ENCODE data around the gene MAGI1.
"Not testable (repeated sequence)": the region's sequence is repeated elsewhere in the genome, so short reads cannot be mapped to it uniquely, and the experiment has no call there.

MAGI1 gene

GRCh38 chr3:65914740-65915367, 123.9 kb downstream of the MAGI1 start:
- DNase-seq (ENCODE audit: extremely low spot score, insufficient read length, low read depth) = no peak
- no peak for FAIRE-seq

DNA sequence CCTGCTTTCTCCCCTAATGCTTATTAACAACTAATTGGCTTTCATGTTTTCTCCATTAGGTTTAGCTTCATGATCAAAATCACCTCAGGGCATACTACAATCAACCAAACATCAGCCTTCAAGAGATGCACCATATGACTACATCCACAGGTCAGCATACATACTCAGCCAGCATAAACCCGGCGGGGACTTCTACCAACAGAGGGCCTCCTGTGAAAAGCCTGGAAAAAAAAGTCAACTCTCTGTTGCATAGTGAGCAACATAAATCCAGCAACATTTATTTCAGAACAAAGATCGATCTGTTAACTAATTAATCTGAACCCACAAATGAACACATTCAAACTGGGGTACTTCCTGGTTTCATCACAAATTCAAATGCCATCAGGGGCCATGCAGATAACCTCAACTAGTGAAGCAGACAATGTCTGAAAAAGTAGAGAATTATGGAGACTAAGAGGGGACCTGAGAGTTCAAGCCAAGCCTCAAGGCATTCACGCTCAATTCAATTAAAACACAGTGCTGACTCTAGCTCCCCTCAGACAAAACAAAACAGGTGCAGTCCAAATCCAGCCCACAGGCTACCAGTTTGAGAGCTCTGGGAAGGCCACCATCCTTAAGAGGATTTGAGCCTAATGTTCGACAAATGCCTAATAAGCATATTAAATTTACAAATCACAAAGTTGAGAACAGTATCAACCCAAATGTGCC, 124.5 kb downstream of the MAGI1 start:
- DNase-seq (ENCODE audit: extremely low spot score, insufficient read length, low read depth) = no peak
- no peak for FAIRE-seq

GRCh38 chr3:65912647-65913046, 126.1 kb downstream of the MAGI1 start:
- FAIRE-seq (no peak), DNase-seq (ENCODE audit: extremely low spot score, insufficient read length, low read depth) (no peak)

GRCh38 chr3:65908588-65908987, 130.1 kb downstream of the MAGI1 start:
- FAIRE-seq (no peak), DNase-seq (ENCODE audit: extremely low spot score, insufficient read length, low read depth) (no peak)

DNA sequence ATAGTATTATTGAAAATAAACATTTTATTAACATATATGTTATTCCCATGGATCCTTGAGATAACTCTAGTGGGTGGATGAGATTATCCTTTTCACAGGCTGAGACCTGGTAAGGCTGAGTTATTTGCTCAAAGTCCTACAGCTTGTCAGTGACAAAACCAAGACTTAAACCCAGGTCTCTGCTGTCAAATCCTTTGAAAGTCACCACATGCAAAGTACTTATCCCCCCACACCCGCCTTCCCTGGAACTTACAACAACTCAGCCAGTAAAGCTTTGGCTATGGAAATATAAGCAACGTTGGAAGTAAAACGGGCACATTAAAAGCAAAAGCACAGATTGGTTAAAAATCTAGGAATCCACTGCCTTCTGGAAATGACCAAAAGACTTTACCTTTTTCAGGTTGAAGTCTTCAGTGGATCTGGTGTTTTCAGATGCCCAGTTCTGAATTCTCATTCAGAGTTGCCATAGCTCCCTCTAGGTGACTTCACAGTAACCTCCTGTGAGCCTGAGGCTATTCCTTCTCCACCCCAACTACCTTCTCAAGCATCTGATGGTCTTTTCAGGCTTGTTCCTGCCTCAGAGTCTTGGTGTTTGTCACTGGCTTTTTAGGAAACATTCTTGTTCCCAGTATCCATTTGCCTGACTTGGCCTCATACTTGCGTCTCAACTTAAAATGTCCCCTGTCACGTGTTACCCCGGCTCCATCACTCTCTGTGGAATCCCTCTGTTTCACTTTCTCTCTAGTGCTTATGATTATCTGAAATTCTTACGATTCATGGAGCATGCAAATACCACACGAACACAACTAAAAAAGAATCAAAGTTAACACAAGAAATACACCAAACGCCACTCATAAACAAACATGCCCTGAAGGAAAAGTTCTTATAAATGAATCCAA, 131.2 kb downstream of the MAGI1 start:
- FAIRE-seq (no peak), DNase-seq (ENCODE audit: extremely low spot score, insufficient read length, low read depth) (no peak)

- DNase-seq (ENCODE audit: extremely low spot score, insufficient read length, low read depth) (no peak), FAIRE-seq (no peak)
These were observed 132.9 kb downstream of the MAGI1 start for GRCh38 chr3:65905771-65906170.

GRCh38 chr3:65904016-65904415, 134.7 kb downstream of the MAGI1 start:
- FAIRE-seq (no peak), DNase-seq (ENCODE audit: extremely low spot score, insufficient read length, low read depth) (no peak)

GRCh38 chr3:65902304-65902793, 136.4 kb downstream of the MAGI1 start:
- FAIRE-seq (no peak), DNase-seq (ENCODE audit: extremely low spot score, insufficient read length, low read depth) (no peak)

DNA sequence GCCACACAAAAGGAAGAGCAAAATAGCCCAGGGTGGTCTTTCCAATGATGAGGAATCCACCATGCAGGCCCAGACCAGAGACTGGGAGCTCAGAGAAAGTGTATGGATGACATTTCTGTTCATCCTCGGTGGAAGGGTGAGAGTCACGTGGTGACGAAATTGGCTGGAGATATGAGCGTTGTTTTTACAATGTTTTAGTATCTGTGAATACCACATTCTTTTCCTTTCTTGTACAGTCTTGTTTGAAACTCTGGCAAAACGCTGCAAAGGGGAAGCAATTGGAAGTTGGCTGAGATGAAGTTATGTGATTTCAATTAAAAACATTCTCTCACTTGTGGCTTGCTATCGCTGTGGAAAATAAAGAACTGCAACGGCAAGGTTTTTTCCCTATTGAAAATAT, 137.5 kb downstream of the MAGI1 start:
- no peak for FAIRE-seq
- DNase-seq (ENCODE audit: extremely low spot score, insufficient read length, low read depth) = no peak

GRCh38 chr3:65899226-65899625, 139.5 kb downstream of the MAGI1 start:
- DNase-seq (ENCODE audit: extremely low spot score, insufficient read length, low read depth) (no peak), FAIRE-seq (no peak)

- no peak for FAIRE-seq
These were observed 141.0 kb downstream of the MAGI1 start for GRCh38 chr3:65897766-65898165.

DNA sequence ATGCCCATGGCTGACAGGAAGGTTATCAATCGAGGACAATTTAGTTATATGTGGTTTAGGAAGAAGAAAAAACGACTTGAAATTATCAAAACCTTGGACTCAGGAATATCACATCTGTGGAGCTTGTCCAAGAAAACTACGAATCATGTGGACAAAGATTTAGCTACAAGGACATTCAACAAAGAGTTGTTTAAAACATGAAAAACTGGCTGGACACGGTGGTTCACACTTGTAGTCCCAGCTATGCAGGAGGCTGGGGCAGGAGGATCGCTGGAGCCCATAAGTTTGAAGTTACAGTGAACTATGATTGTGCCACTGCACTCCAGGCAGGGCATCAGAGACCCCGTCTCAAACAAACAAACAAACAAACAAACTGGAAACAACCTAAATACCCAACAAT, 142.4 kb downstream of the MAGI1 start:
- DNase-seq (ENCODE audit: extremely low spot score, insufficient read length, low read depth) = no peak
- FAIRE-seq = no peak

More at GRCh38 chr3:65897766-65898165, 141.0 kb downstream of the MAGI1 start:
- no peak for DNase-seq (ENCODE audit: extremely low spot score, insufficient read length, low read depth)

GRCh38 chr3:65894679-65895453, 143.9 kb downstream of the MAGI1 start:
- FAIRE-seq = no peak
- no peak for DNase-seq (ENCODE audit: extremely low spot score, insufficient read length, low read depth)

GRCh38 chr3:65894126-65894525, 144.6 kb downstream of the MAGI1 start:
- FAIRE-seq = no peak
- no peak for DNase-seq (ENCODE audit: extremely low spot score, insufficient read length, low read depth)

GRCh38 chr3:65893631-65894030, 145.1 kb downstream of the MAGI1 start:
- FAIRE-seq (no peak), DNase-seq (ENCODE audit: extremely low spot score, insufficient read length, low read depth) (no peak)

DNA sequence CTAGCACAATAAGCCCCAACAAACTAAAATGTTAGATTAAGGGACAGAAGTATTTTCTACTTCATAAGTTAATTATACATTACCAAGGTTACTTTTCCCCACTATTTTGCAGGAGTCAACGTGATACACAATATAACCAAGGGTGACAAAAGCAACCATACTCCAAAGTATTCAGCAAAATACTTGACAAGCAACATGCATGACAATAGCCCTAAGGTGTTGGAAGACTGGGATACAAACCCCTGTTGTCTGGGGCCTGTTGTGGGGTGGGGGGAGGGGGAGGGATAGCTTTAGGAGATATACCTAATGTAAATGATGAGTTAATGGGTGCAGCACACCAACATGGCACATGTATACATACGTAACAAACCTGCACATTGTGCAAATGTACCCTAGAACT, 147.2 kb downstream of the MAGI1 start:
- not testable (repeated sequence) for FAIRE-seq; DNase-seq (ENCODE audit: extremely low spot score, insufficient read length, low read depth)

DNA sequence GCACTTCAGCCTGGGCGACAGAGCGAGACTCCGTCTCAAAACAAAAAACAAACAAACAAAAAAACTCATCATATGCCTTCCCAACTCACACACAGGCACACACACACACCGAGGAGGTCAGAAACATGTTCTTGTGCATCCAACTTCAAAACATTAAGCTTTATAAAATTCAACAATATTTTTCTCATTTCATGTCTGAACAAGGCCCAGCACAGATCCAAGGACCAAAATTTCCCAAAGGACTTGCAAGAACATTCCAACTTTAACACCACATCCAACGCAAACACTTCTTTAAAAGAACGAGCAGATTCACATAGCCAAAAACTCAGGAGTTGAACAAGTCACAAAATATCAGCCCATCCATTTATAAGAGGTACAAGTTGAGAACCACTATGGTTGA, 148.4 kb downstream of the MAGI1 start:
- no peak for DNase-seq (ENCODE audit: extremely low spot score, insufficient read length, low read depth)
- FAIRE-seq = no peak

- DNase-seq (ENCODE audit: extremely low spot score, insufficient read length, low read depth) (no peak), FAIRE-seq (no peak)
These were observed 149.0 kb downstream of the MAGI1 start for GRCh38 chr3:65889707-65890099.

GRCh38 chr3:65888980-65889706, 149.6 kb downstream of the MAGI1 start:
- FAIRE-seq = no peak

More at GRCh38 chr3:65888980-65889706, 149.6 kb downstream of the MAGI1 start:
- no peak for DNase-seq (ENCODE audit: extremely low spot score, insufficient read length, low read depth)
